CD14-positive monocyte (primary cell): ENCODE results near the gene DHRS1. TPM values are rescaled to one million over a fixed set of nuclear protein-coding genes. Genes with fewer than 3 reads are reported as not detected.

Experiments
- DNase-seq, 3 donors: peaks; one replicate each; pipeline ENCODE4 v3.0.0-alpha.2; 2011 to 2022
- H2AFZ ChIP-seq: 2 replicates; pipeline ENCODE4 v1.6.0; 2012; ENCODE audit warnings: mild to moderate bottlenecking, low read depth, low read length, inconsistent platforms; ENCODE audit not compliant: insufficient read depth, poor library complexity, severe bottlenecking
- H3K27ac ChIP-seq, 2 donors: 1 replicate in 1 of 2; 2 replicates in 1 of 2; pipeline ENCODE4 v1.5.1; 2012 to 2013; ENCODE audit warnings: low read length in 2 of 2, control low read depth in 1 of 2, inconsistent platforms in 1 of 2, low read depth in 1 of 2, mild to moderate bottlenecking in 1 of 2
- H3K27me3 ChIP-seq, 2 donors: one replicate each; pipeline versions ENCODE4 v1.6.0 to v1.6.1; 2011 to 2013; ENCODE audit warnings: low read length in 2 of 2; ENCODE audit not compliant: control insufficient read depth in 2 of 2, insufficient read depth in 2 of 2
- H3K36me3 ChIP-seq, 2 donors: replicated peaks in 1 of 2; 1 replicate in 1 of 2; 2 replicates in 1 of 2; pipeline versions ENCODE4 v1.5.1 to v1.6.1; 2012 to 2013; ENCODE audit warnings: low read length in 2 of 2, control low read depth in 1 of 2, inconsistent platforms in 1 of 2, mild to moderate bottlenecking in 1 of 2; ENCODE audit not compliant: insufficient read depth in 2 of 2, control insufficient read depth in 1 of 2
- H3K4me1 ChIP-seq, 2 donors: 1 replicate in 1 of 2; 2 replicates in 1 of 2; pipeline versions ENCODE4 v1.5.1 to v1.6.1; 2012 to 2013; ENCODE audit warnings: low read length in 2 of 2, control low read depth in 1 of 2, inconsistent platforms in 1 of 2, mild to moderate bottlenecking in 1 of 2, moderate library complexity in 1 of 2; ENCODE audit not compliant: insufficient read depth in 2 of 2, control insufficient read depth in 1 of 2
- H3K4me2 ChIP-seq: replicated peaks from 2 replicates; pipeline ENCODE3; 2012; ENCODE audit warnings: low read length, moderate library complexity, mild to moderate bottlenecking; ENCODE audit not compliant: poor library complexity, severe bottlenecking; ENCODE audit errors: extremely low read depth
- H3K4me3 ChIP-seq, 3 experiments: fragments of 200-600 bp in 1 of 3; sonication (generic) in 1 of 3; replicated peaks in 1 of 3; 1 replicate in 2 of 3; 2 replicates in 1 of 3; pipeline ENCODE4 v1.5.1; 2011 to 2013; ENCODE audit warnings: low read length in 3 of 3, mild to moderate bottlenecking in 3 of 3, control low read depth in 2 of 3, low read depth in 2 of 3, inconsistent platforms in 1 of 3, moderate library complexity in 1 of 3
- H3K79me2 ChIP-seq: 2 replicates; pipeline ENCODE4 v1.6.0; 2012; ENCODE audit warnings: mild to moderate bottlenecking, control low read depth, inconsistent platforms, low read length, moderate library complexity; ENCODE audit not compliant: insufficient read depth
- H3K9ac ChIP-seq: 2 replicates; pipeline ENCODE4 v1.6.0; 2017; ENCODE audit warnings: low read length, mild to moderate bottlenecking; ENCODE audit not compliant: insufficient read depth, poor library complexity, severe bottlenecking
- H3K9me3 ChIP-seq, 2 donors: replicated peaks in 1 of 2; 1 replicate in 1 of 2; 2 replicates in 1 of 2; pipeline versions ENCODE4 v1.5.1 to v1.6.1; 2012 to 2013; ENCODE audit warnings: low read length in 2 of 2, control low read depth in 1 of 2; ENCODE audit not compliant: control insufficient read depth in 1 of 2, insufficient read depth in 1 of 2
- H4K20me1 ChIP-seq: 2 replicates; pipeline ENCODE4 v1.6.0; 2012; ENCODE audit warnings: mild to moderate bottlenecking, low read length, control low read depth, moderate library complexity; ENCODE audit not compliant: insufficient read depth
- H3K27ac Mint-ChIP-seq, 7 donors: one replicate each; pipeline ENCODE4 v1.8.0; 2020; ENCODE audit warnings: mild to moderate bottlenecking in 7 of 7, mixed read lengths in 7 of 7, moderate library complexity in 6 of 7, inconsistent platforms in 2 of 7
- H3K27me3 Mint-ChIP-seq, 3 donors: one replicate each; pipeline ENCODE4 v1.8.0; 2021 to 2022; ENCODE audit warnings: low read depth in 3 of 3, mild to moderate bottlenecking in 3 of 3, mixed read lengths in 3 of 3, moderate library complexity in 3 of 3, inconsistent platforms in 1 of 3
- H3K36me3 Mint-ChIP-seq, 2 donors: one replicate each; pipeline ENCODE4 v1.8.0; 2020; ENCODE audit warnings: mixed read lengths in 2 of 2, inconsistent platforms in 1 of 2, mild to moderate bottlenecking in 1 of 2
- H3K4me1 Mint-ChIP-seq: one replicate; pipeline ENCODE4 v1.8.0; 2020; ENCODE audit warnings: mild to moderate bottlenecking, mixed read lengths
- H3K4me3 Mint-ChIP-seq, 2 donors: one replicate each; pipeline ENCODE4 v1.8.0; 2020; ENCODE audit warnings: mild to moderate bottlenecking in 2 of 2, mixed read lengths in 2 of 2, moderate library complexity in 1 of 2
- H3K9me3 Mint-ChIP-seq, 7 donors: one replicate each; pipeline ENCODE4 v1.8.0; 2020 to 2022; ENCODE audit warnings: mixed read lengths in 7 of 7, mild to moderate bottlenecking in 6 of 7, moderate library complexity in 6 of 7, inconsistent platforms in 2 of 7
- WGBS: methylation state at CpG from one replicate; pipeline ENCODE4 v1.1.5; 2013; ENCODE audit warnings: missing lambda C conversion rate; ENCODE audit not compliant: insufficient coverage; 5-methylcytosine and 5-hydroxymethylcytosine counted together
- intact Hi-C, 2 donors: fragments of 100-400 bp; cut with micrococcal nuclease; formaldehyde crosslinking; loops; one replicate each; pipeline versions ENCODE4 v1.15.0 to v1.15.1; 2023
- polyA plus RNA-seq, 3 donors: library from polyadenylated mRNA; depleted of rRNA in 1 of 3; unstranded in 2 of 3; stranded (reverse) in 1 of 3; fragments of 300-500 nt in 2 of 3; fragments of >200 nt in 1 of 3; fragmentation: Illumina TruSeq in 2 of 3; gene quantifications; 1 replicate in 2 of 3; 2 replicates in 1 of 3; pipeline ENCODE4 v1.2.3, GENCODE V29; 2012 to 2021
- TF ChIP-seq, protein P1 (sequence below): fragments of 200-600 bp; IDR thresholded peaks from one replicate; pipeline ENCODE4 v1.8.0; 2022; ENCODE audit warnings: antibody characterized with exemption, mild to moderate bottlenecking

DHRS1 gene
- polyA plus RNA-seq, 3 donors: 31.6 to 49.4 (median 48.8) TPM

DNA sequence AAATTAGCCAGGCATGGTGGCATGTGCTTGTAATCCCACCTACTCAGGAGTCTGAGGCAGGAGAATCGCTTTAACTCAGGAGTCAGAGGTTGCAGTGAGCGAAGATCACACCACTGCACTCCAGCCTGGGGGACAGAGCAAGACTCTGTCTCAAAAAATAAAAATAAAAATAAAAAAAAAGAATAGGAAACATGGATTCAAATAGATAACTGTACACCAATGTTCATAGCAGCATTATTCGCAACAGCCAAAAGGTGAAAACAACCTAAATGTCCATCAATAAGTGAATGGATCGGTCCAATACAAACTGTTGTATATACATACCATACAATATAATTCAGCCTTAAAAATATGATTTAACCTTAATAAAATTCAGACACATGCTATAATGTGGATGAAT lies 43.3 kb upstream of the DHRS1 start:
- H3K27ac Mint-ChIP-seq: no peak overlapping the region
- H4K20me1 ChIP-seq: peaks cover 11% of the 10 kb centered on the region
- H3K4me1 Mint-ChIP-seq: peaks cover 38% of the 10 kb centered on the region
- peaks cover 3 to 7% of the 10 kb centered on the region in 2 donors for H3K36me3 ChIP-seq
- intact Hi-C loops: no loop called here
- TF ChIP-seq, protein P1, sequence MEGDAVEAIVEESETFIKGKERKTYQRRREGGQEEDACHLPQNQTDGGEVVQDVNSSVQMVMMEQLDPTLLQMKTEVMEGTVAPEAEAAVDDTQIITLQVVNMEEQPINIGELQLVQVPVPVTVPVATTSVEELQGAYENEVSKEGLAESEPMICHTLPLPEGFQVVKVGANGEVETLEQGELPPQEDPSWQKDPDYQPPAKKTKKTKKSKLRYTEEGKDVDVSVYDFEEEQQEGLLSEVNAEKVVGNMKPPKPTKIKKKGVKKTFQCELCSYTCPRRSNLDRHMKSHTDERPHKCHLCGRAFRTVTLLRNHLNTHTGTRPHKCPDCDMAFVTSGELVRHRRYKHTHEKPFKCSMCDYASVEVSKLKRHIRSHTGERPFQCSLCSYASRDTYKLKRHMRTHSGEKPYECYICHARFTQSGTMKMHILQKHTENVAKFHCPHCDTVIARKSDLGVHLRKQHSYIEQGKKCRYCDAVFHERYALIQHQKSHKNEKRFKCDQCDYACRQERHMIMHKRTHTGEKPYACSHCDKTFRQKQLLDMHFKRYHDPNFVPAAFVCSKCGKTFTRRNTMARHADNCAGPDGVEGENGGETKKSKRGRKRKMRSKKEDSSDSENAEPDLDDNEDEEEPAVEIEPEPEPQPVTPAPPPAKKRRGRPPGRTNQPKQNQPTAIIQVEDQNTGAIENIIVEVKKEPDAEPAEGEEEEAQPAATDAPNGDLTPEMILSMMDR: no peak
- H3K9ac ChIP-seq: no peak overlapping the region
- no peak overlapping the region for H3K4me2 ChIP-seq
- no CpG with 5 or more reads among the region's 4 CpGs for WGBS
- no peak overlapping the region for H3K4me3 Mint-ChIP-seq
- no peaks in the 10 kb centered on the region for H3K9me3 ChIP-seq
- no peak overlapping the region for H3K27ac ChIP-seq
- no peak for DNase-seq
- H2AFZ ChIP-seq: no peak overlapping the region
- no peak overlapping the region for H3K4me3 ChIP-seq
- peaks cover 0 to 6% of the 10 kb centered on the region in 2 donors for H3K27me3 ChIP-seq
- H3K27me3 Mint-ChIP-seq: peaks cover 0 to 5% (median 1%) of the 10 kb centered on the region in 3 donors
- no peaks in the 10 kb centered on the region for H3K9me3 Mint-ChIP-seq
- peaks cover 18% of the 10 kb centered on the region for H3K79me2 ChIP-seq
- peaks cover 7 to 9% of the 10 kb centered on the region in 2 donors for H3K36me3 Mint-ChIP-seq
- peaks cover 25 to 39% of the 10 kb centered on the region in 2 donors for H3K4me1 ChIP-seq

DNA sequence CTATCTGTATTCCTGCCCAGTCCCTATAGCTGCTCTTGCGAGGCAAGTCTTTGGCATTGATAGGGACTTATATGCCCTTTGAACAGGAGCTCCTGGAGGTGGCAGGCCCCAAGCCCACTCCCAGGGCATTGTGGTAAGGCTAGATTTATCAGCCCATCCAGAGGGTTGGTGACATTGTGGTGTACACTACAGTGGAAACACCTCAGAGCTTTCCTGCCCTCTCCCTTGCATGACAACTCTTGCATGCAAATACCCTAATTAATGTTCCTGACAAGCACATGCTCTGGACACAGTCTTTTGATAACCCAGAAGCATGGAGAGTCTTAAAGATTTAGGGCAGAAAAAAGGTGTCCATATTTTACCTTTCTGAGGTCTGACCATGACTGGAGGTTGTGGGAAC lies 41.0 kb upstream of the DHRS1 start:
- Mint-ChIP-seq H3K9me3 (peaks cover 0 to under 1% (median 0%) of the 10 kb centered on the region in 7 donors), H3K4me3 (no peak overlapping the region), H3K27me3 (peaks cover 1 to 10% (median 1%) of the 10 kb centered on the region in 3 donors), H3K4me1 (peaks cover 61% of the 10 kb centered on the region), H3K27ac (no peak overlapping the region), H3K36me3 (peaks cover 29 to 30% of the 10 kb centered on the region in 2 donors)
- Histone ChIP-seq H2AFZ (no peak overlapping the region), H3K4me2 (no peak overlapping the region), H3K27ac (no peak overlapping the region), H3K27me3 (peaks cover 0 to under 1% of the 10 kb centered on the region in 2 donors), H4K20me1 (peaks cover 33% of the 10 kb centered on the region), H3K79me2 (peaks cover 21% of the 10 kb centered on the region), H3K4me3 (no peak overlapping the region), H3K4me1 (peaks cover 42 to 62% of the 10 kb centered on the region in 2 donors), H3K9ac (no peak overlapping the region), H3K36me3 (peaks cover 19 to 26% of the 10 kb centered on the region in 2 donors), H3K9me3 (no peaks in the 10 kb centered on the region)
- intact Hi-C loops: no loop called here
- no CpG with 5 or more reads among the region's 1 CpG for WGBS
- TF ChIP-seq, protein P1: no peak
- no peak for DNase-seq
